ENCODE results near the gene TMEM203. TPM values are rescaled to one million over a fixed set of nuclear protein-coding genes. Genes with fewer than 3 reads are reported as not detected.

Gene TMEM203
- polyA plus RNA-seq, 1 donor from 2014 or later, result 61.1 TPM

DNA sequence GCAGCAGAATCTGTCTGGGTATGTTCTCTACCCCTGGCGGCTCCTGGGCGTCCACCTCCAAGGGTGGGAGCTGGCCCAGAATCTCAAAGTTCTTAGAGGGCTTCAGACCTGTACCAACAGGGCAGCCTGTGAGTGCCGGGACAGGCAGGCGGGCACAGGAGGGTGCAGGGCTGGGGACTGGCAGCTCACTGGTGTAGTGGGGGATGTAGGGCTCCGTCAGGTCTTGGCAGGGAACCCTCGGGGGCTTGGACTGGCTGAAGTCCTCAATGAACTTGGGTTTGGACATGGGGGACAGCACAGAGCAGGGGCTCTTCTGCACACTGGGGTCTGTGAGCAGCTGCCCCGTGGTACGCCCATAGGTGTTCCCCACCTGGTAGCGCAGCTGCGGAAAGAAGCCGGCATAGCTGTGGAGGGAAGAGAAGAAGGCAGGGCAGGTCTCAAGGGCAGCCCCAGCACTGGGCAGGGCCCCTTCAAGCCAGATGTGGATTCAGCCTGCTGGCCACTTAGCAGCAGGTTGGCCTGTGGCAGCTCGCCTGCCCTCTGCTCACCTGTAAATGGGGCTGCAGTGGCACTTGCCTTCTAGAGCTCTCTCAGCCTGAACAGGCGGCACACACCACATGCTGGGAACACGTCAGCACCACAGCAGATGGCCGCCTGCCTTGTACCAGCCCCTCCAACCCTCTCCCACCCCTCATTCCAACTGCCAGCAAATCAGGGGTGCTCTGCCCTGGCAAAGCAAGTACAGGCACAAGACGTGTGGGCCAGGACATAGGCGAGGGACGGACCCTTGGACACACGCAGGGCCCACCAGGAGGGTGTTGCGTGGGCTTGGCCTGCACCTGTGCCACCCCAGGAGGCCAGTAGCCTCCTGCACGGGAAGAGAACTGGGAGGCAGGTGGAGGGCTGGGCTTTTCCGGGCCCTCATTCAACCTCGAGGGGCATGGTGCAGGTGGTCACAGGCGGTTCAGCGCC, 40.3 kb upstream of the TMEM203 start:
- peaks cover 14% of the 10 kb centered on the region for H3K79me2 ChIP-seq (replicated peaks; ENCODE audit: insufficient read depth, low read length)
- H3F3A ChIP-seq (ENCODE audit: insufficient read depth, low read length, poor library complexity, severe bottlenecking), result no peaks in the 10 kb centered on the region
- no peak overlapping the region for H3K4me2 ChIP-seq (ENCODE audit: low read length)
- no peaks in the 10 kb centered on the region for H4K20me1 ChIP-seq (ENCODE audit: insufficient read depth)
- no peak overlapping the region for H3K4me3 ChIP-seq (ENCODE audit: low read length)
- no peaks in the 10 kb centered on the region for H3K27me3 ChIP-seq (ENCODE audit: insufficient read depth, low read depth, low read length)
- H3K9ac ChIP-seq (ENCODE audit: low read length), result no peak overlapping the region
- no peaks in the 10 kb centered on the region for H3K9me2 ChIP-seq (ENCODE audit: insufficient read depth, low read length)
- no peak overlapping the region for H2AFZ ChIP-seq (ENCODE audit: low read depth, low read length)
- H3K27ac ChIP-seq (ENCODE audit: low read length), result no peak overlapping the region
- H3K36me3 ChIP-seq (ENCODE audit: insufficient read depth, low read length), result no peaks in the 10 kb centered on the region
- TF ChIP-seq CTCF (IDR thresholded peaks at IDR 0.05; ENCODE audit: poor library complexity, severe bottlenecking), result no peak
- no peak for TF ChIP-seq RAD21 (conservative IDR thresholded peaks at IDR 0.05)
- TF ChIP-seq TAF1 (IDR thresholded peaks at IDR 0.05; ENCODE audit: low read depth), result no peak
- no peak for TF ChIP-seq REST (IDR thresholded peaks at IDR 0.05; ENCODE audit: borderline replicate concordance)
- no peak for TF ChIP-seq MXI1 (conservative IDR thresholded peaks at IDR 0.05; ENCODE audit: poor library complexity, severe bottlenecking)
- no peak for TF ChIP-seq EZH2 (IDR thresholded peaks at IDR 0.05; ENCODE audit: borderline replicate concordance, insufficient read depth, low read length, poor library complexity, severe bottlenecking)
- no peak for TF ChIP-seq EP300 (conservative IDR thresholded peaks at IDR 0.05; ENCODE audit: poor library complexity, severe bottlenecking)
- no peak for TF ChIP-seq POLR2AphosphoS5 (IDR thresholded peaks at IDR 0.05)
- TF ChIP-seq SMC3 (conservative IDR thresholded peaks at IDR 0.05; ENCODE audit: poor library complexity), result no peak
- H3K9me3 ChIP-seq (ENCODE audit: low read length), result no peaks in the 10 kb centered on the region

- Histone ChIP-seq H3K79me2 (replicated peaks; ENCODE audit: insufficient read depth, low read length) (peaks cover 14% of the 10 kb centered on the region), H2AFZ (ENCODE audit: low read depth, low read length) (no peak overlapping the region), H4K20me1 (ENCODE audit: insufficient read depth) (no peaks in the 10 kb centered on the region), H3K27ac (ENCODE audit: low read length) (no peak overlapping the region), H3K27me3 (ENCODE audit: insufficient read depth, low read depth, low read length) (no peaks in the 10 kb centered on the region), H3K4me2 (ENCODE audit: low read length) (no peak overlapping the region), H3F3A (ENCODE audit: insufficient read depth, low read length, poor library complexity, severe bottlenecking) (no peaks in the 10 kb centered on the region), H3K36me3 (ENCODE audit: insufficient read depth, low read length) (no peaks in the 10 kb centered on the region), H3K4me3 (ENCODE audit: low read length) (no peak overlapping the region), H3K9ac (ENCODE audit: low read length) (no peak overlapping the region), H3K9me3 (ENCODE audit: low read length) (no peaks in the 10 kb centered on the region), H3K9me2 (ENCODE audit: insufficient read depth, low read length) (no peaks in the 10 kb centered on the region)
- TF ChIP-seq REST (IDR thresholded peaks at IDR 0.05; ENCODE audit: borderline replicate concordance), result no peak
- no peak for TF ChIP-seq EZH2 (IDR thresholded peaks at IDR 0.05; ENCODE audit: borderline replicate concordance, insufficient read depth, low read length, poor library complexity, severe bottlenecking)
- TF ChIP-seq SMC3 (conservative IDR thresholded peaks at IDR 0.05; ENCODE audit: poor library complexity), result no peak
- TF ChIP-seq RAD21 (conservative IDR thresholded peaks at IDR 0.05), result no peak
- TF ChIP-seq EP300 (conservative IDR thresholded peaks at IDR 0.05; ENCODE audit: poor library complexity, severe bottlenecking), result no peak
- no peak for TF ChIP-seq CTCF (IDR thresholded peaks at IDR 0.05; ENCODE audit: poor library complexity, severe bottlenecking)
- no peak for TF ChIP-seq POLR2AphosphoS5 (IDR thresholded peaks at IDR 0.05)
- TF ChIP-seq TAF1 (IDR thresholded peaks at IDR 0.05; ENCODE audit: low read depth), result no peak
- TF ChIP-seq MXI1 (conservative IDR thresholded peaks at IDR 0.05; ENCODE audit: poor library complexity, severe bottlenecking), result no peak
Measured at GRCh38 chr9:137244486-137245449, 39.3 kb upstream of the TMEM203 start.
